Ishikawa (cell line): ENCODE measurements around the gene UGDH.

ENCODE experiments used
- CEBPB ChIP-seq: IDR thresholded peaks from 2 replicates; pipeline ENCODE4 v1.6.1; 2012
- TEAD4 ChIP-seq: IDR thresholded peaks from 2 replicates; pipeline ENCODE4 v1.6.1; 2012

GRCh38 chr4:39529534-39529933 is 2.3 kb upstream of the UGDH start:
- TF ChIP-seq CEBPB (no peak), TEAD4 (no peak)
